GM12878 (cell line): ENCODE data around the gene FAM120A. TPM values are rescaled to one million over a fixed set of nuclear protein-coding genes. Genes with fewer than 3 reads are reported as not detected.

ENCODE experiments used
- ATAC-seq: fragments of 200-7000 bp; cut with Tn5 transposase; 3 replicates; pipeline ENCODE4 v1.9.1; 2020; ENCODE audit warnings: mild to moderate bottlenecking, moderate library complexity
- BruUV-seq: library from RNA; stranded (reverse); fragments of 400-500 nt; replicated peaks from 2 replicates; lab custom pipeline; 2021; lab: Mats Ljungman, UMichigan
- CTCF ChIA-PET: fragments of 300-600 bp; sonication (Branson Sonifier 250); formaldehyde crosslinking; extraction: SDS; loops from one replicate; lab custom pipeline; 2021; ENCODE audit warnings: inconsistent platforms; lab: Yijun Ruan, JAX
- POLR2A ChIA-PET: fragments of 350-600 bp; formaldehyde crosslinking; extraction: SDS; loops from one replicate; lab custom pipeline; 2021; ENCODE audit warnings: inconsistent platforms; lab: Charles Lee
- RAD21 ChIA-PET: fragments of 300-600 bp; sonication (Branson Sonifier 250); formaldehyde crosslinking; loops from one replicate; lab custom pipeline; 2023; ENCODE audit warnings: antibody characterized with exemption; ENCODE audit not compliant: unreplicated experiment; lab: Charles Lee
- SMC1A ChIA-PET: fragments of 300-600 bp; sonication (Branson Sonifier 250); formaldehyde crosslinking; loops from one replicate; lab custom pipeline; 2023; ENCODE audit not compliant: unreplicated experiment, uncharacterized antibody; lab: Charles Lee
- DNase-seq: peaks from one replicate; pipeline ENCODE4 v3.0.0-alpha.2; 2011; ENCODE audit warnings: low read depth, low spot score
- FAIRE-seq: peaks from 3 replicates; lab custom pipeline; 2011; peaks lifted over from hg19 to GRCh38; lab: Jason Lieb, UNC
- H2AFZ ChIP-seq: 2 replicates; pipeline ENCODE4 v1.6.0; 2011; ENCODE audit warnings: low read depth, low read length, control low read depth; ENCODE audit not compliant: control insufficient read depth
- H3K27ac ChIP-seq: 2 replicates; pipeline ENCODE4 v1.5.1; 2011; ENCODE audit warnings: control low read depth; ENCODE audit not compliant: control insufficient read depth, insufficient read depth
- H3K27me3 ChIP-seq, 2 experiments: replicated peaks in 1 of 2; 2 replicates each; pipeline versions ENCODE4 v1.6.0 to v1.6.1; 2011; ENCODE audit warnings: low read length in 1 of 2; ENCODE audit not compliant: control insufficient read depth in 2 of 2, insufficient read depth in 2 of 2
- H3K36me3 ChIP-seq, 2 experiments: 2 replicates each; pipeline ENCODE4 v1.5.1; 2011; ENCODE audit warnings: low read length in 1 of 2; ENCODE audit not compliant: control insufficient read depth in 2 of 2, insufficient read depth in 2 of 2
- H3K4me1 ChIP-seq: 2 replicates; pipeline ENCODE4 v1.6.1; 2011; ENCODE audit warnings: mild to moderate bottlenecking, low read length, moderate library complexity, mixed read lengths; ENCODE audit not compliant: control insufficient read depth, insufficient read depth
- H3K4me2 ChIP-seq: 2 replicates; pipeline ENCODE4 v1.6.0; 2011; ENCODE audit warnings: control low read depth; ENCODE audit not compliant: control insufficient read depth, insufficient read depth
- H3K4me3 ChIP-seq: fragments of 200-600 bp; sonication (generic); 2 replicates; pipeline ENCODE4 v1.5.1; 2016
- H3K79me2 ChIP-seq: 2 replicates; pipeline ENCODE4 v1.6.0; 2011; ENCODE audit warnings: low read length; ENCODE audit not compliant: control insufficient read depth, insufficient read depth
- H3K9ac ChIP-seq: 2 replicates; pipeline ENCODE4 v1.8.0; 2011; ENCODE audit warnings: low read length, control low read depth, mixed read lengths; ENCODE audit not compliant: control insufficient read depth, insufficient read depth
- H3K9me3 ChIP-seq: replicated peaks from 3 replicates; pipeline ENCODE4 v1.5.1; 2011; ENCODE audit warnings: mild to moderate bottlenecking, low read length; ENCODE audit not compliant: control insufficient read depth, insufficient read depth
- H4K20me1 ChIP-seq: 2 replicates; pipeline ENCODE4 v1.6.0; 2011; ENCODE audit not compliant: control insufficient read depth, insufficient read depth
- CEBPB ChIP-seq, 2 experiments: fragments of 150-350 bp in 1 of 2; IDR thresholded peaks; 2 replicates each; pipeline ENCODE4 v1.6.1; 2012 to 2014; ENCODE audit warnings: low read depth in 2 of 2, low read length in 2 of 2, borderline replicate concordance in 1 of 2, inconsistent platforms in 1 of 2
- HDGF ChIP-seq: fragments of 450-650 bp; IDR thresholded peaks from 2 replicates; pipeline ENCODE4 v1.6.1; 2016; ENCODE audit warnings: antibody characterized with exemption
- IKZF2 ChIP-seq, 2 experiments: fragments of 450-650 bp; IDR thresholded peaks; 2 replicates each; pipeline ENCODE4 v1.6.1; 2017; ENCODE audit warnings: mild to moderate bottlenecking in 2 of 2, moderate library complexity in 2 of 2
- PAX5 ChIP-seq: IDR thresholded peaks from 2 replicates; pipeline ENCODE4 v1.6.1; 2011; ENCODE audit warnings: low read depth, low read length, borderline replicate concordance
- PAX8 ChIP-seq: fragments of 450-650 bp; IDR thresholded peaks from 2 replicates; pipeline ENCODE4 v1.6.1; 2017; ENCODE audit warnings: mild to moderate bottlenecking, moderate library complexity
- ZNF207 ChIP-seq: fragments of 450-650 bp; IDR thresholded peaks from 2 replicates; pipeline ENCODE4 v1.6.1; 2014; ENCODE audit warnings: antibody characterized with exemption, mild to moderate bottlenecking, borderline replicate concordance
- WGBS: methylation state at CpG from one replicate; pipeline ENCODE4 v1.1.6; 2016; ENCODE audit warnings: low lambda C conversion rate; ENCODE audit not compliant: insufficient replicate concordance, insufficient coverage; ENCODE audit errors: missing lambda C conversion rate; 5-methylcytosine and 5-hydroxymethylcytosine counted together
- in situ Hi-C: fragments of 300-500 bp; cut with MboI; formaldehyde crosslinking; loops from 9 replicates; pipeline ENCODE4 v1.14.3; 2018; ENCODE audit warnings: mixed read lengths
- intact Hi-C: fragments of 100-400 bp; cut with micrococcal nuclease; formaldehyde crosslinking; loops from one replicate; pipeline ENCODE4 v1.14.2; 2022; ENCODE audit not compliant: unreplicated experiment
- polyA plus RNA-seq, 11 experiments: library from polyadenylated mRNA; depleted of rRNA in 4 of 11; unstranded in 6 of 11; stranded (reverse) in 5 of 11; fragments of >200 nt; fragmentation: Nextera tagmentation in 4 of 11; fragmentation: Illumina TruSeq in 1 of 11; extraction: Ambion mirVana in 4 of 11; extraction: Trizol in 1 of 11; gene quantifications; 1 replicate in 1 of 11; 2 replicates in 10 of 11; pipeline versions ENCODE4 v1.2.1 to v1.2.3, GENCODE V29; 2011 to 2016; ENCODE audit warnings: inconsistent platforms in 2 of 11, missing spikeins in 2 of 11, low read depth in 1 of 11
- total RNA-seq, 4 experiments: library from RNA; depleted of rRNA in 3 of 4; stranded (reverse); fragments of >200 nt in 3 of 4; fragmentation: Illumina TruSeq in 1 of 4; extraction: Trizol in 1 of 4; gene quantifications; 2 replicates each; pipeline versions ENCODE4 v1.2.1 to v1.2.3, GENCODE V29; 2013 to 2021
- TF ChIP-seq, protein P1 (sequence below): fragments of 150-350 bp; IDR thresholded peaks from 2 replicates; pipeline ENCODE4 v1.6.1; 2016; ENCODE audit warnings: low read depth, low read length
- TF ChIP-seq, protein P2 (sequence below): fragments of 450-650 bp; IDR thresholded peaks from 2 replicates; pipeline ENCODE4 v1.6.1; 2017; ENCODE audit warnings: borderline replicate concordance
- TF ChIP-seq, protein P3 (sequence below): fragments of 450-650 bp; formaldehyde crosslinking; IDR thresholded peaks from 2 replicates; pipeline ENCODE4 v1.5.0; 2022; ENCODE audit warnings: mild to moderate bottlenecking, missing genetic modification characterization

Gene FAM120A
- total and polyA plus RNA-seq, 10 of the 15 experiments (the other 5 are each of a cell fraction or from before 2014, with no cell fraction given): 13.1 to 89.6 (median 52.5) TPM

DNA sequence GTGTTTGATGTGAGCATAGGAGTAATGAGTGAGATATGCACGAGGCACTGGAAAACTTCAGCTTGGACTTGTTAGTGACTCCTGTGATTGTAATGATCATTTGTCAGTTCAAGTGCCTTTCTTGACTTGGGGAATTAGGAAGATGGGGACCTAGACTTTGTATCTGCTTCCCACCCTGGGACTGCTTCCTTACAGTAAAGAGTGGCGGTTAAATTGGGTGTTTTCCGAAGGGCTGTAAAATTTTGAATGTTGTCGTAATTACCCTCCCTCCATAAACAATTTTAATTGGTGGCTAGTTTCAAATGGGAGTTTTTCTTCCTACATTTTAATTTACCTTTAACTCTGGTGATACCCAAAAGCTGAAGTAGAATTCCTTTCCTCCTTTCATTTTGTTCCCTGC lies 25.4 kb downstream of the FAM120A start (continued):
- TF ChIP-seq, protein P1, sequence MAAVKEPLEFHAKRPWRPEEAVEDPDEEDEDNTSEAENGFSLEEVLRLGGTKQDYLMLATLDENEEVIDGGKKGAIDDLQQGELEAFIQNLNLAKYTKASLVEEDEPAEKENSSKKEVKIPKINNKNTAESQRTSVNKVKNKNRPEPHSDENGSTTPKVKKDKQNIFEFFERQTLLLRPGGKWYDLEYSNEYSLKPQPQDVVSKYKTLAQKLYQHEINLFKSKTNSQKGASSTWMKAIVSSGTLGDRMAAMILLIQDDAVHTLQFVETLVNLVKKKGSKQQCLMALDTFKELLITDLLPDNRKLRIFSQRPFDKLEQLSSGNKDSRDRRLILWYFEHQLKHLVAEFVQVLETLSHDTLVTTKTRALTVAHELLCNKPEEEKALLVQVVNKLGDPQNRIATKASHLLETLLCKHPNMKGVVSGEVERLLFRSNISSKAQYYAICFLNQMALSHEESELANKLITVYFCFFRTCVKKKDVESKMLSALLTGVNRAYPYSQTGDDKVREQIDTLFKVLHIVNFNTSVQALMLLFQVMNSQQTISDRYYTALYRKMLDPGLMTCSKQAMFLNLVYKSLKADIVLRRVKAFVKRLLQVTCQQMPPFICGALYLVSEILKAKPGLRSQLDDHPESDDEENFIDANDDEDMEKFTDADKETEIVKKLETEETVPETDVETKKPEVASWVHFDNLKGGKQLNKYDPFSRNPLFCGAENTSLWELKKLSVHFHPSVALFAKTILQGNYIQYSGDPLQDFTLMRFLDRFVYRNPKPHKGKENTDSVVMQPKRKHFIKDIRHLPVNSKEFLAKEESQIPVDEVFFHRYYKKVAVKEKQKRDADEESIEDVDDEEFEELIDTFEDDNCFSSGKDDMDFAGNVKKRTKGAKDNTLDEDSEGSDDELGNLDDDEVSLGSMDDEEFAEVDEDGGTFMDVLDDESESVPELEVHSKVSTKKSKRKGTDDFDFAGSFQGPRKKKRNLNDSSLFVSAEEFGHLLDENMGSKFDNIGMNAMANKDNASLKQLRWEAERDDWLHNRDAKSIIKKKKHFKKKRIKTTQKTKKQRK: no peak
- no peak for TF ChIP-seq PAX5
- TF ChIP-seq, all 136 proteins: peak for 0

DNA sequence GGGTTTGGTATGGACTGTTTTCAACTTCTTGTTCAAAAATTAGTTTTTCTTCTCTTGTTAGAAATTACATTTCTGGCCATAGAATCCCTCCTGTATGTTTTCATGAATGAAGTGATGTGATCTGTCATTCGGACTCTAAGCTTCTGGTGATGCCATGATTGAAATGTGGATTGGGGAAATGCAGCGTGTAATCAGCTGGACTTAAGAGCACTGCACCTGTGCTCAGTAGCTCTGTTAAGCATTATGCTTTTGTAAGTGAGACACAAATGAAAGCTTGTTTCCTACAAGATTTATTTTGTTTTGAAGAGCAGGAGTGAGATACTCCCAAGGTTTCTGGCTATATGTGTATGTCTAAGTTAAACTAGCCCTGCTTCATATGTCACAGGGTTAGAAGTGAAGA lies 25.9 kb downstream of the FAM120A start:
- no peak overlapping the region for H3K27ac ChIP-seq
- TF ChIP-seq CEBPB (IDR thresholded peaks at IDR 0.05; ENCODE audit: borderline replicate concordance in 1 of 2, low read depth in 2 of 2, low read length in 2 of 2) (no peak), PAX8 (no peak), HDGF (no peak), IKZF2 (IDR thresholded peaks at IDR 0.05) (no peak), ZNF207 (no peak)
- TF ChIP-seq, protein P2, sequence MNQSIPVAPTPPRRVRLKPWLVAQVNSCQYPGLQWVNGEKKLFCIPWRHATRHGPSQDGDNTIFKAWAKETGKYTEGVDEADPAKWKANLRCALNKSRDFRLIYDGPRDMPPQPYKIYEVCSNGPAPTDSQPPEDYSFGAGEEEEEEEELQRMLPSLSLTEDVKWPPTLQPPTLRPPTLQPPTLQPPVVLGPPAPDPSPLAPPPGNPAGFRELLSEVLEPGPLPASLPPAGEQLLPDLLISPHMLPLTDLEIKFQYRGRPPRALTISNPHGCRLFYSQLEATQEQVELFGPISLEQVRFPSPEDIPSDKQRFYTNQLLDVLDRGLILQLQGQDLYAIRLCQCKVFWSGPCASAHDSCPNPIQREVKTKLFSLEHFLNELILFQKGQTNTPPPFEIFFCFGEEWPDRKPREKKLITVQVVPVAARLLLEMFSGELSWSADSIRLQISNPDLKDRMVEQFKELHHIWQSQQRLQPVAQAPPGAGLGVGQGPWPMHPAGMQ: no peak
- TF ChIP-seq, protein P3, sequence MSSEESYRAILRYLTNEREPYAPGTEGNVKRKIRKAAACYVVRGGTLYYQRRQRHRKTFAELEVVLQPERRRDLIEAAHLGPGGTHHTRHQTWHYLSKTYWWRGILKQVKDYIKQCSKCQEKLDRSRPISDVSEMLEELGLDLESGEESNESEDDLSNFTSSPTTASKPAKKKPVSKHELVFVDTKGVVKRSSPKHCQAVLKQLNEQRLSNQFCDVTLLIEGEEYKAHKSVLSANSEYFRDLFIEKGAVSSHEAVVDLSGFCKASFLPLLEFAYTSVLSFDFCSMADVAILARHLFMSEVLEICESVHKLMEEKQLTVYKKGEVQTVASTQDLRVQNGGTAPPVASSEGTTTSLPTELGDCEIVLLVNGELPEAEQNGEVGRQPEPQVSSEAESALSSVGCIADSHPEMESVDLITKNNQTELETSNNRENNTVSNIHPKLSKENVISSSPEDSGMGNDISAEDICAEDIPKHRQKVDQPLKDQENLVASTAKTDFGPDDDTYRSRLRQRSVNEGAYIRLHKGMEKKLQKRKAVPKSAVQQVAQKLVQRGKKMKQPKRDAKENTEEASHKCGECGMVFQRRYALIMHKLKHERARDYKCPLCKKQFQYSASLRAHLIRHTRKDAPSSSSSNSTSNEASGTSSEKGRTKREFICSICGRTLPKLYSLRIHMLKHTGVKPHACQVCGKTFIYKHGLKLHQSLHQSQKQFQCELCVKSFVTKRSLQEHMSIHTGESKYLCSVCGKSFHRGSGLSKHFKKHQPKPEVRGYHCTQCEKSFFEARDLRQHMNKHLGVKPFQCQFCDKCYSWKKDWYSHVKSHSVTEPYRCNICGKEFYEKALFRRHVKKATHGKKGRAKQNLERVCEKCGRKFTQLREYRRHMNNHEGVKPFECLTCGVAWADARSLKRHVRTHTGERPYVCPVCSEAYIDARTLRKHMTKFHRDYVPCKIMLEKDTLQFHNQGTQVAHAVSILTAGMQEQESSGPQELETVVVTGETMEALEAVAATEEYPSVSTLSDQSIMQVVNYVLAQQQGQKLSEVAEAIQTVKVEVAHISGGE: no peak

More for the DNA sequence above, 25.9 kb downstream of the FAM120A start:
- no peaks in the 10 kb centered on the region for H4K20me1 ChIP-seq
- 95% methylated on average over 2 of the region's 2 CpGs for WGBS
- H3K79me2 ChIP-seq: peaks cover 18% of the 10 kb centered on the region
- no peak overlapping the region for H2AFZ ChIP-seq
- no peak overlapping the region for H3K9ac ChIP-seq
- ChIA-PET RAD21 (interaction anchor here (1.0 kb wide), 1 partner anchor 13 kb away, joined by 3 read pairs; no protein-coding TSS in a partner anchor), SMC1A (interaction anchor here (1.6 to 3.0 kb wide), 3 partner anchors 10 to 23 kb away, joined by 5 to 14 read pairs (median 8); partner anchors contain the start of gene FAM120AOS), POLR2A (interaction anchor here (0.5 kb wide), 1 partner anchor 68 kb away, joined by 6 read pairs; no protein-coding TSS in a partner anchor), CTCF (interaction anchor here (1.1 to 1.9 kb wide), 4 partner anchors 9 to 89 kb away, joined by 4 to 5 read pairs (median 4); no protein-coding TSS in a partner anchor)
- peaks cover 2 to 7% of the 10 kb centered on the region in 2 experiments; a peak in 3 of 4 replicates for H3K36me3 ChIP-seq
- in situ Hi-C loops (no loop called here), intact Hi-C loops (no loop called here)
- no TSS peak for BruUV-seq
- DNase-seq (no peak), ATAC-seq (no peak), FAIRE-seq (no peak)
- H3K4me3 ChIP-seq: no peak overlapping the region
- H3K9me3 ChIP-seq: no peaks in the 10 kb centered on the region
- 0 out of 2 replicates have a peak, but pooled peaks cover 4% of the 10 kb centered on the region for H3K4me1 ChIP-seq
- no peaks in the 10 kb centered on the region for H3K27me3 ChIP-seq
- no peak overlapping the region for H3K4me2 ChIP-seq
